OCI-LY3 (cell line): Measurements from ENCODE around the gene AKAP11.

Experiments used
- H2AFZ ChIP-seq: fragments of 200-600, 300-600 bp; shearing (Covaris generic); 2 replicates; pipeline ENCODE4 v1.6.0; 2014; ENCODE audit warnings: antibody characterized with exemption, low read depth, low read length
- H3K27ac ChIP-seq: fragments of 200-600, 300-600 bp; sonication (generic); 2 replicates; pipeline ENCODE4 v1.5.1; 2014; ENCODE audit warnings: mild to moderate bottlenecking, low read length, moderate library complexity, mixed read lengths
- H3K27me3 ChIP-seq: fragments of 200-600, 300-600 bp; sonication (generic); 2 replicates; pipeline ENCODE4 v1.6.1; 2014; ENCODE audit warnings: low read depth, low read length, mixed read lengths
- H3K36me3 ChIP-seq: fragments of 200-600, 300-600 bp; sonication (generic); replicated peaks from 2 replicates; pipeline ENCODE3; 2014; ENCODE audit warnings: low read depth, low read length, mixed read lengths
- H3K4me1 ChIP-seq: fragments of 300-600, 200-600 bp; sonication (generic); 2 replicates; pipeline ENCODE4 v1.6.1; 2014; ENCODE audit warnings: low read length, mixed read lengths
- H3K4me2 ChIP-seq: fragments of 200-600, 300-600 bp; sonication (generic); 2 replicates; pipeline ENCODE4 v1.6.1; 2014; ENCODE audit warnings: low read length, mixed read lengths
- H3K4me3 ChIP-seq: fragments of 300-600, 200-600 bp; sonication (generic); 2 replicates; pipeline ENCODE4 v1.5.1; 2014; ENCODE audit warnings: antibody characterized with exemption, mild to moderate bottlenecking, low read length, moderate library complexity
- H3K79me2 ChIP-seq: fragments of 300-600, 200-600 bp; shearing (Covaris generic); 2 replicates; pipeline ENCODE4 v1.6.1; 2014; ENCODE audit warnings: mild to moderate bottlenecking, low read length, mixed read lengths
- H3K9ac ChIP-seq: fragments of 300-600, 200-600 bp; shearing (Covaris generic); 2 replicates; pipeline ENCODE4 v1.6.0; 2014; ENCODE audit warnings: mild to moderate bottlenecking, low read length, moderate library complexity
- H3K9me3 ChIP-seq: fragments of 200-600, 300-600 bp; shearing (Covaris generic); 2 replicates; pipeline ENCODE4 v1.6.1; 2014; ENCODE audit warnings: low read length, mixed read lengths; ENCODE audit not compliant: insufficient read depth
- H4K20me1 ChIP-seq: fragments of 200-600, 300-600 bp; sonication (generic); 2 replicates; pipeline ENCODE4 v1.6.1; 2016; ENCODE audit warnings: low read length, mixed read lengths; ENCODE audit not compliant: insufficient read depth
- EZH2phosphoT487 ChIP-seq: fragments of 200-600 bp; shearing (Covaris generic); IDR thresholded peaks from 2 replicates; pipeline ENCODE4 v1.6.1; 2018; ENCODE audit warnings: antibody characterized with exemption, mixed run types, low read depth
- TF ChIP-seq, protein P1 (sequence below): fragments of 200-600, 300-600 bp; sonication (generic); IDR thresholded peaks from 2 replicates; pipeline ENCODE4 v1.5.1; 2014; ENCODE audit warnings: antibody characterized with exemption, low read length, low read depth

AKAP11 gene

DNA sequence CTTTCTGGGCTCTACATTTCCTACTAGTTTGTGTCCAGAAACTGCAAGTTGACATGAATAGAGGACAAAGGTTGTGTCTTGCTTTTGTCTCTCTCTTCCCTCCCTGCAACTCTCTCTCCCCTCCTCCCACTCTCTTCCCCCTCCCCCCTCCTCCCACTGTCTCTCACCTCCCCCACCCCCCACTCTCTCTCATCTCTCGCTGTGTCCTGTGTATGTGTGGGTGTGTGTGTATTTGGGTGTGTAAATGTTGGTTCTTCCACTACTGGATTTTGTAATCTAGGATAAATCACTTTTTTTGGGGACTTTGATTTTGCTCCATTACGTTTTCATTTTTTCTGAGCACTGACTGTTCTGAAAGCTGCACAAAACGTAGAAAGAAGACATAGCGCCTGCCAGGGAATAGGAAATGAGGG is 48.4 kb downstream of the AKAP11 start:
- H3K9ac ChIP-seq, result no peak overlapping the region
- no peak overlapping the region for H3K4me3 ChIP-seq
- no peaks in the 10 kb centered on the region for H3K79me2 ChIP-seq
- no peaks in the 10 kb centered on the region for H3K9me3 ChIP-seq
- TF ChIP-seq, protein P1, sequence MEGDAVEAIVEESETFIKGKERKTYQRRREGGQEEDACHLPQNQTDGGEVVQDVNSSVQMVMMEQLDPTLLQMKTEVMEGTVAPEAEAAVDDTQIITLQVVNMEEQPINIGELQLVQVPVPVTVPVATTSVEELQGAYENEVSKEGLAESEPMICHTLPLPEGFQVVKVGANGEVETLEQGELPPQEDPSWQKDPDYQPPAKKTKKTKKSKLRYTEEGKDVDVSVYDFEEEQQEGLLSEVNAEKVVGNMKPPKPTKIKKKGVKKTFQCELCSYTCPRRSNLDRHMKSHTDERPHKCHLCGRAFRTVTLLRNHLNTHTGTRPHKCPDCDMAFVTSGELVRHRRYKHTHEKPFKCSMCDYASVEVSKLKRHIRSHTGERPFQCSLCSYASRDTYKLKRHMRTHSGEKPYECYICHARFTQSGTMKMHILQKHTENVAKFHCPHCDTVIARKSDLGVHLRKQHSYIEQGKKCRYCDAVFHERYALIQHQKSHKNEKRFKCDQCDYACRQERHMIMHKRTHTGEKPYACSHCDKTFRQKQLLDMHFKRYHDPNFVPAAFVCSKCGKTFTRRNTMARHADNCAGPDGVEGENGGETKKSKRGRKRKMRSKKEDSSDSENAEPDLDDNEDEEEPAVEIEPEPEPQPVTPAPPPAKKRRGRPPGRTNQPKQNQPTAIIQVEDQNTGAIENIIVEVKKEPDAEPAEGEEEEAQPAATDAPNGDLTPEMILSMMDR, result no peak
- no peak for TF ChIP-seq EZH2phosphoT487
- no peak overlapping the region for H2AFZ ChIP-seq
- H3K36me3 ChIP-seq, result peaks cover 12% of the 10 kb centered on the region
- no peak overlapping the region for H3K27ac ChIP-seq
- H4K20me1 ChIP-seq, result no peaks in the 10 kb centered on the region
- H3K27me3 ChIP-seq, result no peaks in the 10 kb centered on the region
- no peak overlapping the region for H3K4me2 ChIP-seq
- H3K4me1 ChIP-seq, result no peaks in the 10 kb centered on the region

DNA sequence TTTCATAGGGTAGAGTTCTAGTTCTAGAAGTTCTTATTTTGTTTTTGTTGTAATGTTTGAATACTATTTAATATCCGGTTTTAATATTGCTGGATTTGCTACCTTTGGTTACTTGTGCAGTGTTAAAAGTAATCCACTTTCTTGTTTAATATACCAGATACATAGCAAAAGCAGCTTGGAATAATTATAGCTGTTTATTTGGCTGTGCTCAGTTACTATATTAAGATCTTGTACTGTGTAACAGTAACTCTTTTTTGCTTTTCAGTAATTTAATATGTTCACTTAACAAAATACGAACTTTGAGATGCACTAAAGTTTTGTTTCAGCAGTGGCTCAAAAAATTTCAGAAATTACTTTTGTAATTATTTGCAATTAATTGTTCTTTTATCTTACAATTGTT is 50.9 kb downstream of the AKAP11 start:
- H3K9ac ChIP-seq, result no peak overlapping the region
- no peak overlapping the region for H2AFZ ChIP-seq
- no peak overlapping the region for H3K27ac ChIP-seq
- H3K9me3 ChIP-seq, result no peaks in the 10 kb centered on the region
- no peaks in the 10 kb centered on the region for H3K27me3 ChIP-seq
- no peaks in the 10 kb centered on the region for H3K79me2 ChIP-seq
- no peak overlapping the region for H3K4me3 ChIP-seq
- no peak overlapping the region for H3K4me2 ChIP-seq
- H3K36me3 ChIP-seq, result peaks cover 8% of the 10 kb centered on the region
- TF ChIP-seq, protein P1, result no peak
- TF ChIP-seq EZH2phosphoT487, result no peak
- H3K4me1 ChIP-seq, result no peaks in the 10 kb centered on the region
- no peaks in the 10 kb centered on the region for H4K20me1 ChIP-seq

DNA sequence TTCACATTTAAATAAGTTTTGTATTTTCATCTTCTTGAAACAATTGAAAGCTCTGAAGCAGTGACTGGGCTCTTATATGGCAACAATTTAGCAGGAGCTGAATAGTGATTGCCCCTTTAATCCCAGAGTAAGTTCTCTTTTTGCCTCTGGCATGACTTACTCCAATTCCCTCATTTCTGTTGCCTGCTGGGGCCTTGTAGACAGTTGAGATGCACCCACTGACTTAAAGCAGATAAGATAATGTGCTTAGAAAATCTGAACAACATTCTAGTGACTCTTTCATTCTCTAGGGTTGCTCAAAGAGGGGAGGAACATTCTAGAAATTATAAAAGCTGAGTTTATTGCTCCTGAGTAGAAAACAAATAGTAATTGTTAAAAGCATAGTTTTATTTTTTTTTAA is 52.8 kb downstream of the AKAP11 start:
- peaks cover 8% of the 10 kb centered on the region for H3K36me3 ChIP-seq
- no peak overlapping the region for H3K27ac ChIP-seq
- no peak overlapping the region for H3K4me2 ChIP-seq
- H3K9ac ChIP-seq, result no peak overlapping the region
- H3K27me3 ChIP-seq, result no peaks in the 10 kb centered on the region
- TF ChIP-seq EZH2phosphoT487, result no peak
- TF ChIP-seq, protein P1, result no peak
- H2AFZ ChIP-seq, result no peak overlapping the region
- H3K4me3 ChIP-seq, result no peak overlapping the region
- no peaks in the 10 kb centered on the region for H3K79me2 ChIP-seq
- H3K9me3 ChIP-seq, result no peaks in the 10 kb centered on the region
- H4K20me1 ChIP-seq, result no peaks in the 10 kb centered on the region
- 0 out of 2 replicates have a peak, but pooled peaks cover 5% of the 10 kb centered on the region for H3K4me1 ChIP-seq

DNA sequence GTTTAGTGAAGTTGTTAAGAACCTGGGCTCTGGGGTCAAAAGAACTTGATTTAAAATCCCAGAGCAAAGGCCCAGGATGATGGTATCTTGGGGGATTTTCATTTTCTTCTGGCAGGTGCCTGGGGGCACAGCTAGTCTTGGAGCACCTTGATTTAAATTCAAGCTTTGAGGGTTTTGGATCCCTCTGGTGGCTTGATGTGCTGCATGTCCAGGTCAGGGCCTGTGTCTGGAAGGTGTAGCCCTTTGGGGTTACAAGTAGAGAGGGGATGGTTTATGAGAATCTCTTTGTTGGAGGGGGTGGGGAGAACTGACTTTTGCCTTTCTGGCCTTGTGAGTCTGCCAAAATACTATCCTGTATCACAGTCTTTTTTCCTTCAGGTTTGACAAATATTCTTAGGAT is 55.8 kb downstream of the AKAP11 start:
- Histone ChIP-seq H2AFZ (no peak overlapping the region), H3K79me2 (no peaks in the 10 kb centered on the region), H3K27ac (no peak overlapping the region), H3K9me3 (no peaks in the 10 kb centered on the region), H4K20me1 (no peaks in the 10 kb centered on the region), H3K27me3 (no peaks in the 10 kb centered on the region), H3K36me3 (peaks cover 3% of the 10 kb centered on the region), H3K4me1 (0 out of 2 replicates have a peak, but pooled peaks cover 5% of the 10 kb centered on the region), H3K4me2 (no peak overlapping the region), H3K9ac (no peak overlapping the region), H3K4me3 (no peak overlapping the region)
- TF ChIP-seq EZH2phosphoT487, result no peak
- TF ChIP-seq, protein P1, result no peak; the same call in 1 of the 2 replicates
